ENCODE results near the gene ZNF438.
"Not testable (repeated sequence)": the region's sequence is repeated elsewhere in the genome, so short reads cannot be mapped to it uniquely, and the experiment has no call there.

The ZNF438 gene

DNA sequence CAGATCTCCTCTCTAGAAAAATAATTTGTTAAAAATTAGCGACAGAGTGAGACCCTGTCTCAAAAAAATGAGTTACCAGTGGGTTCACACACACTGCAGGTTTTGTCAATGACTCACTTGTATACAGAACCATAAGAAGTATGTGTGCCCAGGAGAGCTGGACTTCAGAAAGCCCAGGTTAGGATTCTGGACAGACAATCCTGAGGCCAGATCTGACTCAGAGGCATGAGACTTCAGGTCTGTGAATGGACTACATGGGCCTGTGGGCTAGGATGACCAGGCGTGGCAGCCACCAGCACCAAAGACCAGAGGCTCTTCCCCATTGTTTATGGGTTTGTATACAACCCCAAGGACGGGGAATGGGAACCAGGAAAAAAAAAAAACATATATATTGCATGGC lies 9.3 kb upstream of the ZNF438 start:
- FAIRE-seq: no peak

GRCh38 chr10:31039006-31039405 lies 7.3 kb upstream of the ZNF438 start:
- FAIRE-seq: not testable (repeated sequence)

- FAIRE-seq: no peak
These were observed 6.1 kb upstream of the ZNF438 start for GRCh38 chr10:31037749-31038148.

- FAIRE-seq: no peak
These were observed 4.5 kb upstream of the ZNF438 start for GRCh38 chr10:31036209-31036608.

- no peak for FAIRE-seq
These were observed 3.7 kb upstream of the ZNF438 start for GRCh38 chr10:31035266-31035798.

DNA sequence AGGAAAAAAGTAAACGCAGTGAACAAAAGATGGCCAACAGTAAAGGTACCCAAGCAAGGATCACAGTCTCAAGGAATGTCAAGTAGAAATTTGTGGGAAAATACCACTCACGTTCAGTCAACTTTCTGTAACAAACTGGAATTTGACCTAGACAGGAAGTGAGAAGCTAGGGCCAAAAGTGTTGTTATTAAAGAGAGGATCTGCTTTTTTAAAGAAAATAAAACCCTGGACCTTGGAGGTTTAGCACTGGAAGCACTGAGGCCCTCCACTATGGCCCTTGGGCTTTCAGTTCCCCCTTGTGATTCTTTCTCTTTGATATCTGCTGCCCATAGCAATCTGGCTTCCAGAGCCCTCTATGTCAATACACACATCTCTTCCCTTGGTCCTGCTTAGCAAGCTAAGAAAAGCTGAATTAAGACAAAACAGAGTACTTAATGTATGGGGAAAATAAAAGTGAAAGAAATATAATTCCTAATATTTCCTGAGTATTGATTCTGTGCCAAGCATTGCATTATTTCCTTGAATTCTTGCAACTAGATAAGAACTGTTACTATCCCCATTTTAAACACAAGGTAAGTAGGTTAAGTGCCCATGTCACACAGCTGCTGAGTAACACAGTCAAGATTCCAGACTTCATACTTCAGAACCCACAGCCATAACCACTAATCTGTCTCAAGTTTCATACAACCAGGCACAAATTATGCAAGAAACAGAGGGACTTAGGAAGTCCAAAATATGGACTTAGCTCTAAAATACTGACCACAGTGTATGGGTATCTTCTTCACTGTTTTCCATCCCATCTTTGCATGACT lies 2.6 kb upstream of the ZNF438 start:
- no peak for FAIRE-seq

- no peak for FAIRE-seq
These were observed 1.5 kb upstream of the ZNF438 start for GRCh38 chr10:31033147-31033546.

GRCh38 chr10:31032258-31033132 lies 830 bp upstream of the ZNF438 start:
- FAIRE-seq: no peak

DNA sequence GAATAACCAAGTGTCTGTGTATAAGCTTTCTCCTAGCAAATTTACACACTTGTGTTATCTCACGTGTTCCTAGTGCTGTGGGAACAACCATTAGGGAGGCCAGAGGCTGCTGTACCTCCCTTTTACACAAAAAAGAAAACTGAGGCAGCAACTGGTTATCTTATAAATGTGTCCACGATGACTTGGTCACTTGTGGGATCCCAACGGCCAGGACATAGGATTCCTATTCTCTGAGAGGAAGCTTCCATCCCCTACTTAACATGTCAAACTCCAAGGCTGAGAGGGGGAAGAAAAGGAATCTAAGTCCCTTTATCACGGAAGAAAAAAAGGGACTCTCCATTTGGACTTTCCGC lies 484 bp downstream of the ZNF438 start:
- FAIRE-seq: no peak

DNA sequence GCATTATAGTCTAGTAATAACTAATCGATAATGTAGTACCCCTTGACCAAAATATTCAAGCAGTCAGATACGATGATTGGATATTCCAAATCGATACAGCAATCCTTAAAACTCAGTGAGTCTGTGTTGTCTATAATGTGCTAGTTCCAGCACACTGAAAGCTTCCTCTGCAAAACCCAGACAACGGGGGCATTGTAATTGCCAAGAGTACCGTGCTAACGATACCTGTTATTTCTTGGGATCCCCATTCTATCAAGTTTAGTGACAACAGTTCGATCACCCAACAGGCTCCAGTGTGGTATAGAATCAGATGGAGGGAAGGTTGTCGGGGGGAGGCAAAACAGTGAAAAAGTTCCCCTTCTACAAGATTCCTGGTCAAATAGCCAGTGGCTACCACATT lies 865 bp downstream of the ZNF438 start:
- FAIRE-seq: no peak

DNA sequence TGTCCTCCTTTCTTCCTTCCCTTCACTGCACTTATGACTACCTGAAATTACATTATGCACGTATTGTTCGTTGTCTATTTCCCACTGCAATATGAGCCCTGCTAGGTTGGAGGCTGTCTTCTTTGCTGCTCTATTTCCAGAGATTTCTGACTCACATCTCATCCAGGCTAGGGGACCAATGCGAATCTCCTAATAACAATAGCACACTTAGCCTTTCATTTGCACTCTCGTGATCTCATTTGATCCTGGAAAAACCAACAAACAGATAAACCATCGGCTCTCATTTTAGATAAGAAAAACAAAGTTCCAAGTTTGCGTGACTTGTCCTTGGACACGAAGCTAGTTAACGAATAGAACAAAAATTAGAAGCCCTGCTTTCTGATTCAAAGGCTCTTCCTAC lies 1.4 kb downstream of the ZNF438 start:
- FAIRE-seq: no peak

GRCh38 chr10:31028081-31028480 lies 3.6 kb downstream of the ZNF438 start:
- FAIRE-seq: no peak

DNA sequence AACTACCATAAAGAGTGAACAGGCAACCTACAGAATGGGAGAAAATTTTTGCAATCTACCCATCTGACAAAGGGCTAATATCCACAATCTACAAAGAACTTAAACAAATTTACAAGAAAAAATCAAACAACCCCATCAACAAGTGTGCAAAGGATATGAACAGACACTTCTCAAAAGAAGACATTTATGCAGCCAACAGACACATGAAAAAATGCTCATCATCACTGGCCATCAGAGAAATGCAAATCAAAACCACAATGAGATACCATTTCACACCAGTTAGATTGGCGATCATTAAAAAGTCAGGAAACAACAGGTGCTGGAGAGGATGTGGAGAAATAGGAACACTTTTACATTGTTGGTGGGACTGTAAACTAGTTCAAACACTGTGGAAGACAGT lies 5.4 kb downstream of the ZNF438 start:
- not testable (repeated sequence) for FAIRE-seq

DNA sequence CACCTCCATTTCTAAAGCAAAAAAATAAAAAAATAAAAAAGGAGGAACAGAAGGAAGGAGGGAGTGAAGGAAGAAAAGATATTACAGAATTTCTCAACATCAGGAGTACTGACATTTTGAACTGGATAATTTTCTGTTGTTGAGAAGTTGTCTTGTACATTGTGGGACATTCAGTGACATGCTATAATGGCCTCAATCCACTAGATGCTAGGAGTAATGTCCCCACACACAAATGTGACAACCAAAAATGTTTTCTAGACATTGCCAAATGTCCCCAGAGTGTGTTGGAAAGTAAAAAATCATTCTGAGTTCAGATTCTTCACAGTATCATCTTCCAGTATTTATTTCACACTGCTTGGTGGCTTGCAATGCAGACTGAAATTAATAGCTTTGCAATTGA lies 6.5 kb downstream of the ZNF438 start:
- no peak for FAIRE-seq

DNA sequence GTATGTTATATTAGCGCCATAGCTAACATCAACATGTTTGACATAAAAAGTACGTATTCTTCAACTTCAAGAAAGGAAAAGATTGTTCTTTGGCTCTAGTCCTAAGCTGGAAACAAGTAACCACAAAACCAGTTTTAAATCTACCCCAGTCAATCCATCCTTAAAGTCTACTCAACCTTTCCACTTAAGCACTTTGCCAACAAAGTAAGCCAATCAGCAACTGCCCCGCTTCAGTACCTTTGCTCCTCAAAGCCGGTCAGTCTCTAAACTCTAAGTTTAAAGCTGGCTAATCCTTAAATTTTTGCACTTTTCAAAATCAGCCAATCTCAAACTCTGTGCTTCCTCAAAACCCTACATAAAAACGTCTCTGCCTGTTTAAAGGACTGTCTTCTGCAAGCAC lies 8.1 kb downstream of the ZNF438 start:
- no peak for FAIRE-seq

DNA sequence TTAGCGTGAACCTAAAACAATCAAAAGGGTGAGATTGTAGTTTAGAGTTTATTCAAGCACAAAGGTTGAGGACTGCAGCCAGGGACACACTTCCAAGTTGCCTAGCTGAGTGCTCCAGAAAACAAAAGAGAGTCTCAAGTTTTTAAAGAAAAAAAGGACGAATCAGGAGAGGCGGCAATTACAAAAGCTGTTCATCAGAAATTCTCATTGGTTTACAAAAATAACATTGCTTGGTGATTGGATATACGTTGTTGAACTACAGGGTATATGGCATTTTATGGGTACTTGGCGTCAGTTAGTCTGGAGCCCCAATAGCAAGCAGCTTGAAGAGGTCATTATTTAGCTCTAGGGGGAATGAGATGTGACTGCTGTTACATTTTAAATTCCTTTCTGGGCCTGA lies 11.5 kb downstream of the ZNF438 start:
- no peak for FAIRE-seq

DNA sequence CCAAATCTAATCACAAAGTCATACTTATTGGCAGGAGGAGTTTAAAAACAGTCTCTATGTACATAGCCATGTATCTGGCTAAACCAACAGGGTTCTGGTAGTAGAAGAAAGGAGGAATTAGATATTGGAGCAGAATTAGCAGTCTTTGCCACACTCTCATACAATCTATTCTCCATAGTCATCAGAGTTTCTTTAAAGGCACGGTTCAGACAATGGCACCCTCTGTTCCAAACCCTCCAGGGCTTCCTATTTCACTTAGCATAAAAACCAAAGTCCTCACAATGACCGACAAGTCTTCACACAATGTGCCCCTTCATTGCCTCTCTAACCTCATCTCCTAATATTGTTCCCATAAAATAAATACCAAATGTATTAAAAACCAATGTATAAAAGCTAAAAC lies 12.7 kb downstream of the ZNF438 start:
- FAIRE-seq: no peak

DNA sequence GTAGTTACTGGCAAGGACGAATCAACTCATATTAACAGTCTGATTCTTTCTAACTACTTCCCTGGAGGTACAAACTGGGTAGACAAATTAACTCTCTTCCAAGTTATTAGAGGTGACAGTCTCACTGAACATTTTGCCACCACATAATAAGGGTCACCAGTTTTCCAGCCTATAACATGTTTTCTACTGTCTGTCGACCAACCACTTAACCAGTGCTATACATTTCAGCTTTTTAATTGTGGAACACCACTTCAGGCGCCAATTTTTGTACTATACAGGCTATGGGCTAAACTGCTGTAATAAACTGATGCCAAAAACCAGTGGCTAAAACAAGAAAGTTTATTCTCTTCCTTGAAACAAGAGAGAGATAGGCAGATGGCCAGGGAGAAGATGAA lies 13.3 kb downstream of the ZNF438 start:
- FAIRE-seq: no peak

DNA sequence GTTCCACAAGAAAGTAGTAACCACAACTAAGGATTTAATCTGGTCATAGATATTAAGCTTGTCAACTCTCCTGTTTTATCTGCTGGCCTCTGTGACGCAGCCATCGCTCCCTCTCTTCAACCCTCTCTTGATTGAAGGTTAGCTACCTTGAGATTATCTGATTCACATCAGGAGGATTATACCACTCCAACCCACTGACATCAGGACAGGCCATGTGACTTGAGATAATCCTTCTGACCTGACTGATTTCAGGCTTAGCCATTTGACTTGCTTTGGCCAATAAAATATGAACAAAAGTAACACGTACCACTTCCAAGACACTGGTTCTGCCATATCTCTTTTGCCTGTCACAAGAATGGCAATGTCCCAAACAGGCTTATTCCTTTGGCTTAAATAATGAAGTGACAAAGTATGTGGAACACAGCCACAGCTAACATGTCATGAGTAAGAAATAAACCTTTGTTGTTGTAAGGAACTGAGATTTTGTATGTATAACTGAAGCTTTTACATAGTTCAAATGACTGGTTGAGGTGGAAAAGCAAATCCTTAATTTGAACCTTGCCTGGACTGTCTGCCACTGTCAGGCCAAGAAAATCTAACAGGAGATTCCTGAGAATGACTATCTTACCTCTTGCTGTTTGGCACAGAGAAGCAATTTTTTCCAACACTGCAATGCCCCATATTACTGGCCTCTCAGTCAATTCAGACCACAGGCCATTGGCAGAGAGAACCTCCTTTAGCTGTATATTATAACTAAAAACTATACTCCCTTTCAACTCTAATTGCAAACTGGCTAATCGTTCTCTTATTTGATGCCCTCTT lies 13.9 kb downstream of the ZNF438 start:
- no peak for FAIRE-seq

GRCh38 chr10:31014161-31014875 lies 17.3 kb downstream of the ZNF438 start:
- FAIRE-seq: no peak

DNA sequence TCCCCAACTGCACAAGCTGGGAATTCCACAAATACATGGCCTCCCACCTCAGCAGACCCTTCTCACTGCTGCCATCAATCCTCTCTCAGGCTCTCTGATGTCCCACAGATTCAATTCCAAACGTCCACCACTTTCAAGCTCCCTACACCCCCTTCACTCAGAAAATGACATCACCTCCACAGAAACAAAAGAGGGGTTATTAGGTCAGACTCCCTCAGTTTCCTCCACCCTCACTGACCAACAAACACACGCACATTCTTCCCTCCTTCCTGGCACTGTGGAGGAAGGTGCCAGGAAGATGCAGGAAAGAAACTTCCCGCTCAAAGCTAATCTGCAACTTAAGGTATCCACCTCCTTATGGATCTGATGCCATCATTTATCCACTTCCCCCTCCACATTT lies 18.3 kb downstream of the ZNF438 start:
- no peak for FAIRE-seq

DNA sequence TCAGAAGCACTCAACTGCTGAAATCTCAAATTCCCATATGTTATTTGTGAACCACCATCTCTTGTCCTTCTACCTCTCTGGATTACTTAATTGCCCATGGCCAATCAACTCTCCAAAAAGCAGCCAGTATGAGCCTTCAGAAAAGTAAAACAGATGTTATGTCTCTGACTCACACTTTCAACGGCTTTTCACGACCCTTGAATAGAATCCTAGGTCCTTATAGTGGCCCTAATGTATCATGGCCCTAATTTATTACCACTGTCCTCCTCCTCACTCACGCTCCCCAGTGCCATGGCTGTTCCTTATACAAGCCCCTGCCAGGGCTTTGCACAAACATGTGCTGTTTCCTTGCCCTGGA lies 20.0 kb downstream of the ZNF438 start:
- FAIRE-seq: no peak
